ENCODE data around the gene RNF152.

GRCh38 chr18:61893971-61894750, 1.4 kb upstream of the RNF152 start:
- no peak for TF ChIP-seq FOXP2 (optimal IDR thresholded peaks at IDR 0.05; ENCODE audit: control extremely low read depth, extremely low read length, insufficient read depth)
- no peak for TF ChIP-seq EZH2 (IDR thresholded peaks at IDR 0.05)
- TF ChIP-seq POLR2AphosphoS5 (IDR thresholded peaks at IDR 0.05; ENCODE audit: borderline replicate concordance, low read depth, low read length) = peak; percentile 51; the same call in 1 of the 2 replicates
